ENCODE results near the gene CSF1. TPM values are rescaled to one million over a fixed set of nuclear protein-coding genes. Genes with fewer than 3 reads are reported as not detected.

The CSF1 gene
- total RNA-seq, 1 experiment from 2014 or later, result 3.0 TPM

DNA sequence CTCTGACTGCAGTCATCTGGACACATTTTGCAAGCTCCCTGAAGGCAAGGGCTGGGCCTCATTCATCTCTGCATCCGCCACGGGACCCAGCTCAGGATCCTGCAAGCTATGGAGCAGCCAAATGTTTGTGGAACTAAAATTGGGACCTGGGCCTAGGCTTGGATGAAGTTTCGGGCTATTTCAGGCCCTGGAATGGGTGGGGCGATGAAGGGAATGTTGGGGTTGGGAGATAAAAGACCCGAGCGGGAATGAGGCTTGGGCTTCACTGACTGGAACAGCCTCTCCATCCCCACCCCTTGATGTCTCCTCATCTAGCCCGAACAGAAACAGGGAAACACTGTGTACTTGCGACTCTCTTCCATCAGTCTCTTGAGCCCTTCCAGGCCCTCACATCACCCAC is 66.6 kb downstream of the CSF1 start:
- H3K79me2 ChIP-seq (ENCODE audit: insufficient read depth, low read length), result no peaks in the 10 kb centered on the region
- no peaks in the 10 kb centered on the region for H4K20me1 ChIP-seq (ENCODE audit: insufficient read depth)
- H3K9ac ChIP-seq (ENCODE audit: low read length), result no peak overlapping the region
- H3K4me2 ChIP-seq (ENCODE audit: low read length), result no peak overlapping the region
- no TSS peak for BruUV-seq (replicated peaks)
- ChIA-PET CTCF (interaction anchor here (9.0 kb wide), 1 partner anchor 197 kb away, joined by 396 read pairs; no protein-coding TSS in a partner anchor), POLR2A (no interaction called here), RAD21 (ENCODE audit: low non-redundant PET in 1 of 2, low total read pairs in 2 of 2, uncharacterized antibody in 2 of 2, unreplicated experiment in 2 of 2) (no interaction called here)
- DNase-seq (ENCODE audit: low read depth, low spot score) (no peak), ATAC-seq (no peak)
- no peaks in the 10 kb centered on the region for H3K36me3 ChIP-seq (ENCODE audit: control insufficient read depth in 1 of 2, insufficient read depth in 2 of 2, low read length in 2 of 2)
- H3K9me2 ChIP-seq (ENCODE audit: insufficient read depth), result no peaks in the 10 kb centered on the region
- H3K9me3 ChIP-seq (ENCODE audit: control insufficient read depth in 1 of 2, insufficient read depth in 1 of 2, low read depth in 1 of 2, low read length in 2 of 2), result no peaks in the 10 kb centered on the region
- H3K4me3 ChIP-seq (replicated peaks in 1 of 2; ENCODE audit: low read depth in 1 of 2, low read length in 2 of 2), result no peak overlapping the region
- TF ChIP-seq REST (IDR thresholded peaks at IDR 0.05; ENCODE audit: low read depth) (no peak), SP1 (IDR thresholded peaks at IDR 0.05; ENCODE audit: low read depth) (no peak), CEBPB (IDR thresholded peaks at IDR 0.05; ENCODE audit: low read depth) (no peak), POLR2AphosphoS5 (IDR thresholded peaks at IDR 0.05; ENCODE audit: low read depth, low read length) (no peak), ATF3 (IDR thresholded peaks at IDR 0.05) (no peak), RAD21 (IDR thresholded peaks at IDR 0.05; ENCODE audit: low read depth) (no peak), ZFX (IDR thresholded peaks at IDR 0.05) (no peak)
- H3K27me3 ChIP-seq (ENCODE audit: insufficient read depth, low read length), result no peaks in the 10 kb centered on the region
- peaks cover 2 to 26% of the 10 kb centered on the region in 2 experiments; a peak in 3 of 4 replicates for H3K4me1 ChIP-seq (ENCODE audit: control insufficient read depth in 1 of 2, insufficient read depth in 2 of 2, low read length in 2 of 2)
- intact Hi-C loops (cut with micrococcal nuclease), result no loop called here
- no peak overlapping the region for H3K27ac ChIP-seq (ENCODE audit: low read depth, low read length)
- no peak overlapping the region for H2AFZ ChIP-seq (ENCODE audit: low read depth, low read length, poor library complexity, severe bottlenecking)
